ENCODE measurements around the gene SLC25A21.
"Not testable (repeated sequence)": the region's sequence is repeated elsewhere in the genome, so short reads cannot be mapped to it uniquely, and the experiment has no call there.

The SLC25A21 gene

DNA sequence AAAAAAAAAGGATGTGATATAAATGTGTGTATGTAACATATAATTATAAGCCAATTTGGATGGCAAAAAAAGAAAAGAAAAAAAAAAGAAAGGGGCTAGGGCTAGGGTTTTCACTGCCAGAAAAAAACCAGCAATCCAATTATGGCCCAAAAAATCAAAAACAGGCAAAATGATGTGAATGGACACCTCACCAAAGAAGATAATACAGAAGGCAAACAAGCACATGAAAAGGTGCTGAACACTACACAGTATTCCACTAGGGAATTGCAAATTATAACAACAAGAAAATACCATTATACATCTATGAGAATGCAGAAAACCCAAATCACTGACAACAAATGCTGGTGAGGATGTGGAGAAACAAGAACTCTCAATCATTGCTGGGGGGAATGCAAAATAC, 13.3 kb upstream of the SLC25A21 start:
- DNase-seq: no peak

DNA sequence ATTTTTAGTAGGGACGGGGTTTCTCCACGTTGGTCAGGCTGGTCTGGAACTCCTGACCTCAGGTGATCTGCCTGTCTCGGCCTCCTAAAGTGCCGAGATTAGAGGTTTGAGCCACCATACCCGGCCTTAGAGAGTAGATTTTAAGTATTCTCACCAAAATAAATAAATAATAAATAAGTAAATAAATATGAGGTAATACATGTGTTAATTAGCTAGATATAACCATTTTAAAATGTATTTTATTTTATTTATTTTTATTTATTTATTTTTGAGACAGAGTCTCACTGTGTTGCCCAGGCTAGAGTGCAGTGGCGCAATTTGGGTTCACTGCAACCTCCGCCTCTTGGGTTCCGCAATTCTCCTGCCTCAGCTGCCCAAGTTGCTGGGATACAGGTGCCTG, 12.1 kb upstream of the SLC25A21 start:
- DNase-seq: not testable (repeated sequence)

DNA sequence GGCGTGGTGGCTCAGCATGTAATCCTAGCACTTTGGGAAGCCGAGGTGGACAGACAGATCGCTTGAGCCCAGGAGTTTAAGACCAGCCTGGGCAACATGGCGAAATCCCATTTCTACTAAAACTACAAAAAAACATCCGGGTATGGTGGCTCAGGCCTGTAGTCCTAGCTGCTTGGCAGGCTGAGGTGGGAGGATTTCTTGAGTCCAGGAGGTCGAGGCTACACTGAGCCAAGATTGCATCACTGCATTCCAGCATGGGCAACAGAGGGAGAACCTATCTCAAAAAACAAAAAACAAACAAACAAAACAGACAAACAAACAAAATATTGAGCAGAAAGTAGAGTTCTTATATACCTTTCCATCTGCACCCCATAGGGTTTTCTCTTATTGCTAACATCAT, 9.0 kb upstream of the SLC25A21 start:
- no peak for DNase-seq

DNA sequence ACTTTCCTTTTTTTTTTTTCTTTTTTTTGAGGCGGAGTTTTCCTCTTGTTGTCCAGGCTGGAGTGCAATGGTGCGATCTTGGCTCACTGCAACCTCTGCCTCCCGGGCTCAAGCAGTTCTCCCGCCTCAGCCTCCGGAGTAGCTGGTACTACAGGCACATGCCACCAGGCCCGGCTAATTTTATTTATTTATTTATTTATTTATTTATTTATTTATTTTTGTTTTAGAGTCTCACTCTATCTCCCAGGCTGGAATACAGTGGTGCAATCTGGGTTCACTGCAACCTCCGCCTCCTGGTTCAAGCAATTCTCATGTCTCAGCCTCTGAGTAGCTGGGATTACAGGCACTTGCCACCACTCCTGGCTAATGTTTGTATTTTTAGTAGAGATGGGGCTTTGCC, 8.5 kb upstream of the SLC25A21 start:
- DNase-seq: not testable (repeated sequence)

DNA sequence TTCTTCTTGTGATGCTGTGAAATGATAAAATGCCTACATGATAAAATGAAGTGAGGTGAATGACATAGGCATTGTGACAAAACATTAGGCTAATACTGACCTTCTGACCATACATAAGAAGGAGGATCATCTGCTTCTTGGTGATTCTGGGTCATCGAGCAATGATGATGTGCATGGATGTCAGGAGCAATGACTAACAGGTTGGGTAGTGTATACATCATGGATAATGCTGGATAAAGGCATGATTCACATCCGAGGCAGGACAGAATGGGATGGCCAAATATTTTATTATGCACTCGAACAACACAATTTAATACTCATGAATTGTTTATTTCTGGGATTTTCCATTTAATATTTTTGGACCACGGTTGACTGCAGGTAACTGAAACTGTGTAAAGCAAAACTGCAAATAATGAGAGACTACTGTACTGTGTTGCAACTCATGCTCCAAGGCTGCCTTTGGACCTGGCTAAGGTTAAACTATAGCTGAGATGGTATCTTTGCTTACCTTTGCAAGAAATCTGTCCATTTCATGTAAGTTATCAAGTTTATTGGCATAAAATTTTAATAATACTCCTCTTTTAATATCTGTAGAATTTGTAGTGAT, 7.6 kb upstream of the SLC25A21 start:
- no peak for DNase-seq

DNA sequence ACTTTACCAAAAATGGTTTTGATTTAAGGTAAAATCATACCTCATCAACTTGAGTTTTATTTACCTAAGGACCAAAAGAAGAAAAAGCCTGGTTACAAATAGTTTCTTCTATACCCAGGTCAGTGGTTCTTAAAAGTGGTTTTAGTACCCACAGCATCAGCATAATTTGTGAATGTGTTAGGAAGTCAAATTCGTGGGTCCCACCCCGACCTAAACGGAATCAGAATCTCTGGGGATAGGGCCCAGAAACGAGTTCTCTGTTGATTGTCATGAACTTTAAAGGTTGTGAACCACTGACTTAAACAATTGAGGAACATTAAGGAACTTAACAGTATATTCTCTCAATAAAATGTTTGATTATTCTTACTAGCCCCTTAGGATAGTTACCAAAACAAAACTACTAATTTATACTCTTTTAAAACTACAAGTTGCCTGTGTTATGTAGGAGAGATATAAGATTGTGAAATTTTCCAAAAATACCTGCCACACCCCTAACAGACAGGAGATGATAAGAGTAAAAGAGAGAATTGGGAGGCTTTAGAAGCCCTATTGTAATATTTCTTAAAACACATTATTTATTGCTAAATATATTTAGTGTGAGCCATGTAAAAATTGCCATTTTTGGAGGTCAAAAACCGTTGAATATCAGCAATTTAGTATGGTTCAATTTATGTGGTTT, 669 bp upstream of the SLC25A21 start:
- no peak for DNase-seq

DNA sequence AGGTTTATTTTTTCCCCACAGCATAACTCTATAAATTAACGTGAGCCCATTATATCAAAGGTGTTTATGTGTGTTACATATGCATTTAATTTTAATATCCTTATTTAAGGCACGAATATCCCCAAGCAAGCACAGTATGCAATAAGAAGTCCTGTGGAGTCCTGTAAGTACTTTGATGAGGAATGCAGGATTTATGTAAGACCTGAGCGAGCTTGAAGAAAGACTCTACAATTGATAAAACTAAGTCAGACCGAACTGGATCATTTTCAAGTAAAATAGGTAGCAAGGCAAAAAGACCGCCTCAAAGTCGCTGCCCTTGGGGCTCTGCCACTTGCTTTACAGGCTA, 755 bp downstream of the SLC25A21 start:
- no peak for DNase-seq

DNA sequence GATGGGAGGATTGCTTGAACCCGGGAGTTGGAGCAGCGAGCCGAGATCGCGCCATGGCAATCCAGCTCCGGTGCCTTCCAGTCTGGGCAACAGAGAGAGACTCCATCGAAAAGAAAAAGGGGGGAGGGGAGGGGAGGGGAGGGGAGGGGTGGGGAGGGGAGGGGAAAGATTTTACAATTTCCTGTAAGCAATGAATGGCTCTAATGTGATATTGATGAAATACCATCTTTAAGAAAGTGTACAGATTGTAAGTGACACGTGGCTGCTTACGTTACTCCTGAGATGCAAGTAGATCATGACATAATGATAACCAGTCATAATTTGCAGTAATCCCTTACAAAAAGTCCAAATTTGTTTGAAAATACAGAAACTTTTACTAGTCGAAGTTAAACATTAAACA, 1.4 kb downstream of the SLC25A21 start:
- DNase-seq: no peak

DNA sequence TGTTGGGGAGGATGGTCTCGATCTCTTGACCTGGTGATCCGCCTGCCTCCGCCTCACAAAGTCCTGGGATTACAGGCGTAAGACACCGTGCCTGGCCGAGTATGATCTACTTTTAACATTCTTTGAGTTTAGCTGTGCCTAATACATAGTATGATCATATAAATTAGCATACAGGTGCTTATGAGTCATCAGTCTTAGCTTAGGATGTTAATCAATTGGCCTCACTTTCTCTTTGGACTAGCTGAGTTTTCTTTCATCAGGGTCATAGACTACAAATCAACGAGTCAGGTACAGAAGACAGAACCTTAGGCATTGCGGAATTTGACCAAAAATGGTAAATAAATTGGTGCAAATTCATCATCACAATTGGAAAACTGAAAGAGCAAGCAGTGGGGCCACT, 2.2 kb downstream of the SLC25A21 start:
- no peak for DNase-seq

DNA sequence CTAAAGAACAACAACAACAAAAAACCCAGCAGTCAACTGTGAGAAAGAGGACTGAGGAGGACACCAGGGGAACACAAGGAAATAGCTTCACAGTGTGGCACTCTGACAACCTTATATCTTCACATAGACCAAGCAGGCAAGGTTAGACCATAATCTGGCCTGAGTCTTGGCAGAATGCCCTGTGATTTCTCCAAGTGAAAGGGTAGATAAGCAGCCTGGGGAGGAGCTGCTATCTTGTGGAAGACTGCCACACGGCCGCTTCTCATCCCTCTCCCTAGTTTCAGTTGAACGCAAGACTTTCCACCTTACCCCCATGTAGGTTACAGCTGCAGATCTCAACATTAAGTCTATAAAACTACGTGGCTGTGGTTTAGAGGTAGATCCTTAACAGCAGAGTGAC, 3.7 kb downstream of the SLC25A21 start:
- no peak for DNase-seq

DNA sequence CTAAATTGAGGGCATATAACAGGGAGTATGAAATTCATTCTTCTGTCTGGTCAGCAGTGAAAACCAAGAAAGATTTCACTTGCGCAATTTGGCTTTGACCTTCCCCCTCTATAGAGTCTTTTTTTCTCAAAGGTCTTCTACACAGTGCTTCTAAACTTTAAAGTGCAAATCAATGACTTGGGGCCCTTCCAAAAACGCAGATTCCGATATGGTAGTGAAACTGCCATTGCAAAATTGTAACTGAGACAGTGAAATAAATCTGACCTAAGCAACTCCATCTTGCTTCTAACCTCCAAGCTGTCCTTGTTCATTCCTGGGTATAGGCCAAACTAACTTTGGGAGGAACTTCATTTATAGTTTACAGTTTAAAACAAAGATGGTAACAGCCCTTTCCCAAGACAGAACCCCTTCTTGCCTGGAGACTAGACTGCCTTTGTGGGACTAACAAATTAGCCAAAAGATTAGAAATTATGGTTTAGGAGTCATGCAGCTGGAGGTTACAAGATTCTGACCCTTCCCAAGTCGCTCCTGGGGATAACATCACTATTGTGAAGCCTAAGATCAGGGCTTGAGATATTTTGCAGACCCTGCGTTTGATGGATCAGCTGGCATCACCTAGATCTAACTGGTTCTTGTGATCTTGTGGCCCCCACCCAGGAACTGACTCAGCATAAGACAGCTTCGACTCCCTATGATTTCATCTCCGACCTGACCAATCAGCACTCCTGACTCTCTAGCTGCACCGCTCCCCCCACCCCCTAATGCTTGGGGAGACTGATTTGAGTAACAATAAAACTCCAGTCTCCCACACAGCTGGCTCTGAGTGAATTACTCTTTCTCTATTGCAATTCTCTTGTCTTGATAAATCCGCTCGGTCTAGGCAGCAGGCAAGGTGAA, 5.0 kb downstream of the SLC25A21 start:
- DNase-seq: no peak

DNA sequence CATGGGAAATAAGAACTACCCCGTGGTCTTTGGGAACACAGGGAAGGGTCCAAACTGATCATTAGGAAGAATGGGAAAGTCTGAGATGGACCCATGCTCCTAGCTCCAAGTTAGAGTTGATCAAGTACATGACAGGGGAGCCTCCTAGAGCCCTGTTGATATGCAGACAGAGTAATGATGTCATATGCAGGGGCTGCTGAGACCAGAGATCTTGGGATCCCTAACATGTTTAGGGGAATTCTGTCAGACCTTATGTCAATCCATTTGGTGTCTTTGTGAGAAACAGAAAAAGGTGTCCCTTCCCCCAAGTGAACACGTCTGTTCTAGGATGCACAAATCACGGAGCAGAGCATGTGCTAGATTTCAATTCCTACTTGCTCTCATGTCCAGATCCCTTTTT, 6.6 kb downstream of the SLC25A21 start:
- no peak for DNase-seq

DNA sequence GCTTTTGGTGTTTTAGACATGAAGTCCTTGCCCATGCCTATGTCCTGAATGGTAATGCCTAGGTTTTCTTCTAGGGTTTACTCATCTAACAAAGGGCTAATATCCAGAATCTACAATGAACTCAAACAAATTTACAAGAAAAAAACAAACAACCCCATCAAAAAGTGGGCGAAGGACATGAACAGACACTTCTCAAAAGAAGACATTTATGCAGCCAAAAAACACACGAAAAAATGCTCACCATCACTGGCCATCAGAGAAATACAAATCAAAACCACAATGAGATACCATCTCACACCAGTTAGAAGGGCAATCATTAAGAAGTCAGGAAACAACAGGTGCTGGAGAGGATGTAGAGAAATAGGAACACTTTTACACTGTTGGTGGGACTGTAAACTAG, 10.1 kb downstream of the SLC25A21 start:
- DNase-seq: not testable (repeated sequence)

DNA sequence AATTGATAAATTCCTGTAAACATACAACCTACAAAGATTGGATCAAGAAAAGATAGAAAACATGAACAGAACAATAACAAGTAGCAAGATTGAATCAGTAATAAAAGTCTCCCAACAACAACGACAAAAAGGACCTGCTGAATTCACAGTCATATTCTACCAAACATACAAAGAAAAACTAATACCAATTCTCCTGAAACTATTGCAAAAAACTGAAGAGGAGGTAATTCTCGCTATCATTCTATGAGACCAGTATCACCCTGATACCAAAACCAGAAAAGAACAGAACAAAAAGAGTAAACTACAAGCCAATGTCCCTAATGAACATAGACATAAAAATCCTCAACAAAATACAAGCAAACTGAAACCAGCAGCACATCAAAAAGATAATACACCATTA, 14.4 kb downstream of the SLC25A21 start:
- DNase-seq: no peak

DNA sequence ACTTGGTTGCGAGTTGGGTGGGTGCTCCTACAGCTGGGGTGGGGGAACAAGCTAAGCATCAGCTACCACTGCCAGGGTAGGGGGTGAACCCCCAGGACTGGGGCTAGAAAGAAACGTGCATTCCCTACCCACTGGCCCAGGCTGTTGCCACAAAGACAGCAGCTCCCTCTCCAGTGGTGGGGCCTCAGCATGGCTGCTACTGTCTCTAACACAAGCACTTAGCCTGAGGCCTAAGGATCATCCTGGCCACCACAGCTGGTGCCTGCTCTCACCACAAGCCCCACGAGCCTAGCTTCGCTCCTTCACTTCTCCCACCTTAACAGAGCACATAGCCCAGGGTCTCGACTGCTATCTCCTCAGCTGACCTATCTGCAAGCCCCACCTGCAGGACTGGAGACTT, 18.9 kb downstream of the SLC25A21 start:
- DNase-seq: no peak

DNA sequence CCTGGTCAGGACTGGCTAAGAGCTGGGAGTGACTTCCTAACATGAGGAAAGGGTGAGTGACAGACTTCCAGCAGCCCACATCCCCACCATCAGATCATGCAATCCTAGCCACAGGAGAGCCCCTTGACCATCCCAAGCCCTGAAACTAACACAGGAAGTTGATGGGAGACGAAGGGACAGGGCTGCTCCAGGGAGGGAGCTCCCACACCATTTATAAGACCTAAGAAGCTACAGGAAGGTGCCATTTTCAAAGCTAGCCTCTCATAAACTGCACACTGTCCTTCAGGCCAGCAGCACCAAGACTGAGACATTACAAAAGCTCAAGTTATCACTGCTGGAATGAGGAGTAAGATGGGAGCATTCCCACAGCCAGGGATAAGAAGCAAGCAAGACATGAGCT, 19.4 kb downstream of the SLC25A21 start:
- DNase-seq: no peak

DNA sequence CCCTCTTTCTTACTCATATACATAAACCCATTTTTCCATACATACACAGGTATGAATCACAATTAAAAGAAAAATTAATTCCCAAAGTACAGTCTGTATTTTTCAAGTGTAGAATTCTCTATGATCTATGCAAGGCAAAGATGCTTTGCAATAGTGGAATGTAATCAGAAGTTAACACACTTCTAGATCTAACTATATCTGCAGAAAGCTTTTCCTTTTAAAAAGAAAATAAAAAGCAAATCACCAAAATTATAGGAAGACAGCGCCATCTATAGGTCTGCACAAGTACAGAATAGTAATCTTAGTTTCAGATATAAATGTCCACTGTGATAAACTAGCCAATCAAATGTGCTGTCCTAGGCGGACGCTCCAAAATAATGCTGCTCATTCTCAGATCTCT, 22.0 kb downstream of the SLC25A21 start:
- peak; percentile 71 for DNase-seq

DNA sequence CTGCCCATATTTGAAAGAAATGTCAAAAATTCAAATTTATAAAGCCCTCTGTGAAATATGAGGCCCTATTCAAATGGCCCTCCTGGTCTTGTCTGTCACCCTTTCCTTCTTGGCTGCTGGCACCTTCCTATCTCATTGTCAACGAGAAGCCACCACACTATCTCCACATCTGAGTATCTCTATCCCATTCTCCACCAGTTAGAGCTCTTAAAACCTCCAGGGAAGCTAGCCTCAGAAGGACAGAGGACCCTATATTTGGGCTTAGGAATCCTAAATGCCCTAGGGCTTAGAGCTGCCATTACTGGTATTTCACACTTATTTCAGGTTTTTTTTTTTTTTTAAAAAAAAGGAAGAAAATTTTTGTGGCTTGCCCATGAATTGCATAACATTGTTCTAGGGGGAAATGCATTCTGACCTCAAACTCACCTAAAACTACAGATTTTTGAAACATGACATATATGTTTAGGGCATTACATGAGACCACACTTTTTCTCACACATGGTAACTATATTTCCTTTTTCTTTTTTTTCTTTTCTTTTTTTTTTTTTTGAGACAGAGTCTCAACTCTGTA, 25.0 kb downstream of the SLC25A21 start:
- no peak for DNase-seq

DNA sequence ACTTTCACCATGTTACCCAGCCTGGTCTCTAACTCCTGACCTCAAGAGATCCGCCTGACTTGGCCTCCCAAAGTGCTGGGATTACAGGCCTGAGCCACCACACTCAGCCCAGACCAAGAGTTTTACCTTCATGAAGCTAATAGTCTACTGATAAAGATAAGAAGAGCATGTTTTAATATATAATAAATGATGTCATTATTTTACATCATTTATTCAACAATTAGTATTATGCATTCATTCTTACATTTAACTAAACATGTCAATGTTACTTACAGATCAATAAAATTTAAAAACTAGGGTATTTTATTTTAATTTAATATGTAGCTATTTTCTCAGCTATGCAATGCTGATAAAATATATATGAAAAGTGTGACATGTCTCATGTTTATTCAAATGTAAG, 26.0 kb downstream of the SLC25A21 start:
- DNase-seq: not testable (repeated sequence)

DNA sequence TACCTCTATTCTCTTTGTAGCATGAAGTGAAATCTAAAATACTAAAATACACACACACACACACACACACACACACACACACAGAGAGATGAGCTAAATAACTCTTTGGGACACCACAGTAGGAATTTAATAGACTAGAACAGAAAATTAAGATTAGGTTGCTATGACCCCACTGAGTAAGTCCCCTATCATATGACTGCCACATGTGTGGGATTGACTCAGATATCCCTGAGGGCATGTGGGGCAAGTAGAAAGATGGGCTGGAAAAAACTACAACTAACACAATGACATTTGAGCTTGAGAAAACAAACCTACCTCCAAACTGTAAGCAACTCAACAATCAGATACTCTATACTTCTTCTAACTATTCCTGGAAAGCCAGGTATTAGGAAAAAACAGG, 27.0 kb downstream of the SLC25A21 start:
- DNase-seq: peak; percentile 7

DNA sequence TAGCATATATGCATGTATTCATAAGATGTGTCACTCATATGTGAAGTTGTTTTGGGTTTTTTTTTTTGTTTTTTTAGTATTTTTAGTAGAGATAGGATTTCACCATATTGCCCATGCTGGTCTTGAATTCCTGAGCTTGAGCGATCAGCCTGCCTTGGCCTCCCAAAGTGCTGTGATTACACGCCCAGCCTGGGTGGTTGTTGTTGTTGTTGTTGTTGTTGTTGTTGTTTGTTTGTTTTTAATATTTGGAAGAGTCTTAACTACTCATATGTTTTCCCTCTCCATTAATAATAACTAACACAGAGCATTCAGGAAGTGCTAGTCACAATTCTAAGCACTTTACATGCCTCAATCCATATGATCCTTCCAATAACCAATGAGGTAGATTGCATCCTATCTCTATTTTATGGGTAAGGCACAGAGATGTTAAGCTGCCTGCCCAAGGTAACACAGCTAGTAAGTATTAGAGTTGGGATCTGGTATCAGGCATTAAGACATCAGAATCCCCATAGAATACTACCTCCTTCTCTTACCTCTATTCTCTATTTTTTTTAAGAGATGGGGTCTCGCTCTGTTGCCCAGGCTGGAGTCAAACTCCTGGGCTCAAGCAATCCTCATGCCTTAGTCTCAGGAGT, 27.6 kb downstream of the SLC25A21 start:
- DNase-seq: no peak

DNA sequence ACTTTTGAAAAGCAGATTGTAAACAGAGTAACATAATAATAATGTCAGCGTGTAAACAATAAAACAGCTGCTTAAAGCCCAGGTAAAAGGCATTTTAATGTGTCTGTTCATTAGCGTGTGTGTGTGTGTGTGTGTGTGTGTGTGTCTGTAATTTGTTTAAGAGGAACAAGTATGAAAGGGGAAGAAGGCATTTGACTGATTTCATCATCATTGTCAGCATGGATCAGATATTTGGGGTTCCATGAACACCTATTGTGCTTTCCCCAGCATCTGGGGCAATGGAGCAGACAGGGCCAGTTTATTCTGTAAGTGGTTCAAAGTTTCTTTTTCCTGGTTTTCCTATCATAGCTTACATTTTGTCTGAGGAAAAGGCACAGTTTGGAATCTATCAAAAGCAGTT, 28.9 kb downstream of the SLC25A21 start:
- no peak for DNase-seq

DNA sequence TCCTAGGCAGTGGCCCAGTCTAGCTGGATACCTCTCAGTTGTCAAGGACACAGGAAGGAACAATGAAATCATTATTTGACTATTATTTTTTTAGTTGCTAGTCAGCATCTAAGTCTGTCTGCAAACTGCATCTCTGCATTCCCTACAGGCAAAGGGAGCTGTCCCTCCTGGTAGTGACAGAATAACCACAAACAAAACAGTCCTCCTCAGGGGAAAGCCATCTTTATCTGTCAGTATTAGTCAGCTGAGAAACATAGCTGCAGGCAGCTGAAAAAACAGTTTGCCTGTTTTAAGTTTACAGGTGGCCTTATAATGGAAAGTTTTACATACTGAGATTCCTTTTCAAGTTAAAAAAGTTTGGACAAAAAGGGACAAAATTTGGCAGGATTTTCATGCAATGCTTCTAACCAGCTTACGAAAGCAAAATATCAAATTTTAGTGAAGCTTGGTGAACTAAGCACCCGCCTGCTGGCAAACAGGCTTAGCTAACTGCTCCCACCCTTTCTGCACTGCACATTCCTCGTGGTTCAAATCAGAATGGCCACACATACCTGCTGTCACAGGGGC, 29.5 kb downstream of the SLC25A21 start:
- no peak for DNase-seq
